Panc1 (cell line): ENCODE data around the gene KIF1C.

Experiments
- CTCF ChIP-seq: fragments of 450-650 bp; IDR thresholded peaks from 2 replicates; pipeline ENCODE4 v1.5.1; 2017; ENCODE audit warnings: mild to moderate bottlenecking
- POLR2AphosphoS5 ChIP-seq: IDR thresholded peaks from 2 replicates; pipeline ENCODE4 v1.6.1; 2012; ENCODE audit warnings: mild to moderate bottlenecking, low read depth, low read length, moderate library complexity
- REST ChIP-seq, 2 experiments: IDR thresholded peaks; 2 replicates each; pipeline ENCODE4 v1.6.1; 2011 to 2012; ENCODE audit warnings: low read depth in 2 of 2, control low read depth in 1 of 2, low read length in 1 of 2, mild to moderate bottlenecking in 1 of 2, moderate library complexity in 1 of 2; ENCODE audit not compliant: insufficient read depth in 1 of 2
- SIN3A ChIP-seq: IDR thresholded peaks from 2 replicates; pipeline ENCODE4 v1.6.1; 2012; ENCODE audit warnings: low read depth, mild to moderate bottlenecking, low read length, moderate library complexity, borderline replicate concordance; ENCODE audit not compliant: insufficient read depth
- TCF7L2 ChIP-seq: IDR thresholded peaks from 2 replicates; pipeline ENCODE4 v1.6.1; 2011; ENCODE audit warnings: mild to moderate bottlenecking, low read depth, low read length, inconsistent platforms

GRCh38 chr17:5047446-5047845, 49.7 kb downstream of the KIF1C start:
- TF ChIP-seq CTCF: no peak
- TF ChIP-seq TCF7L2: no peak
- no peak for TF ChIP-seq REST (IDR thresholded peaks at IDR 0.05; ENCODE audit: insufficient read depth in 1 of 2, low read depth in 2 of 2, low read length in 1 of 2)
- TF ChIP-seq SIN3A: no peak
- TF ChIP-seq POLR2AphosphoS5: no peak
